Liver (tissue), 9 donors: ENCODE data around the gene CYB5RL. TPM values are rescaled to one million over a fixed set of nuclear protein-coding genes. Genes with fewer than 3 reads are reported as not detected.

ENCODE experiments used
- DNase-seq: peaks from one replicate; pipeline ENCODE4 v3.0.0-alpha.2; 2017; ENCODE audit warnings: low spot score
- H3K27ac ChIP-seq, 2 donors: one replicate each; pipeline ENCODE4 v1.7.0; 2013; ENCODE audit warnings: inconsistent platforms in 2 of 2, low read length in 2 of 2, control low read depth in 1 of 2, low read depth in 1 of 2, mild to moderate bottlenecking in 1 of 2
- H3K27me3 ChIP-seq, 4 donors: one replicate each; pipeline versions ENCODE4 v1.6.1 to v1.7.0; 2013; ENCODE audit warnings: low read length in 3 of 4, inconsistent platforms in 1 of 4, mild to moderate bottlenecking in 1 of 4, moderate library complexity in 1 of 4; ENCODE audit not compliant: control insufficient read depth in 4 of 4, insufficient read depth in 4 of 4
- H3K36me3 ChIP-seq, 4 donors: one replicate each; pipeline versions ENCODE4 v1.6.1 to v1.7.0; 2013; ENCODE audit warnings: low read length in 3 of 4, mild to moderate bottlenecking in 3 of 4, low read depth in 1 of 4, moderate library complexity in 1 of 4; ENCODE audit not compliant: control insufficient read depth in 4 of 4, insufficient read depth in 3 of 4
- H3K4me1 ChIP-seq, 4 donors: one replicate each; pipeline versions ENCODE4 v1.6.1 to v1.7.0; 2013; ENCODE audit warnings: low read length in 3 of 4, mild to moderate bottlenecking in 3 of 4, moderate library complexity in 1 of 4; ENCODE audit not compliant: control insufficient read depth in 4 of 4, insufficient read depth in 4 of 4
- H3K4me3 ChIP-seq, 3 donors: one replicate each; pipeline versions ENCODE4 v1.6.1 to v1.7.0; 2013; ENCODE audit warnings: low read length in 3 of 3, control low read depth in 1 of 3, low read depth in 1 of 3, mild to moderate bottlenecking in 1 of 3
- H3K9ac ChIP-seq, 2 donors: one replicate each; pipeline ENCODE4 v1.7.0; 2013; ENCODE audit warnings: low read length in 2 of 2, mild to moderate bottlenecking in 2 of 2, moderate library complexity in 2 of 2, control low read depth in 1 of 2, low read depth in 1 of 2
- H3K9me3 ChIP-seq, 4 donors: one replicate each; pipeline versions ENCODE4 v1.6.1 to v1.7.0; 2013; ENCODE audit warnings: low read length in 3 of 4; ENCODE audit not compliant: control insufficient read depth in 4 of 4
- ATF3 ChIP-seq: IDR thresholded peaks from 2 replicates; pipeline ENCODE4 v1.6.1; 2016; ENCODE audit warnings: antibody characterized with exemption
- EGR1 ChIP-seq, 2 donors: IDR thresholded peaks; 2 replicates each; pipeline ENCODE4 v1.6.1; 2016 to 2018; ENCODE audit warnings: antibody characterized with exemption in 2 of 2, low read depth in 2 of 2
- FOXA1 ChIP-seq: IDR thresholded peaks from 2 replicates; pipeline ENCODE4 v1.6.1; 2016; ENCODE audit warnings: antibody characterized with exemption
- FOXA2 ChIP-seq: IDR thresholded peaks from 2 replicates; pipeline ENCODE4 v1.6.1; 2016; ENCODE audit warnings: antibody characterized with exemption
- GABPA ChIP-seq, 2 donors: IDR thresholded peaks in 1 of 2; conservative IDR thresholded peaks in 1 of 2; 2 replicates each; pipeline ENCODE4 v1.6.1; 2016; ENCODE audit warnings: antibody characterized with exemption in 2 of 2, mild to moderate bottlenecking in 1 of 2, moderate library complexity in 1 of 2
- HNF4A ChIP-seq, 2 donors: conservative IDR thresholded peaks; 2 replicates each; pipeline ENCODE4 v1.6.1; 2016; ENCODE audit warnings: antibody characterized with exemption in 2 of 2, mild to moderate bottlenecking in 2 of 2
- HNF4G ChIP-seq: IDR thresholded peaks from 2 replicates; pipeline ENCODE4 v1.6.1; 2016; ENCODE audit warnings: antibody characterized with exemption
- JUND ChIP-seq, 2 donors: IDR thresholded peaks; 2 replicates each; pipeline ENCODE4 v1.6.1; 2016; ENCODE audit warnings: antibody characterized with exemption in 2 of 2
- NR2F2 ChIP-seq: IDR thresholded peaks from 2 replicates; pipeline ENCODE4 v1.6.1; 2016; ENCODE audit warnings: antibody characterized with exemption
- RAD21 ChIP-seq, 2 donors: IDR thresholded peaks; 2 replicates each; pipeline ENCODE4 v1.6.1; 2016; ENCODE audit warnings: antibody characterized with exemption in 2 of 2, mild to moderate bottlenecking in 2 of 2
- RXRA ChIP-seq, 2 donors: IDR thresholded peaks; 2 replicates each; pipeline ENCODE4 v1.6.1; 2017 to 2018; ENCODE audit warnings: antibody characterized with exemption in 2 of 2, mild to moderate bottlenecking in 1 of 2
- SP1 ChIP-seq: IDR thresholded peaks from 2 replicates; pipeline ENCODE4 v1.6.1; 2018; ENCODE audit warnings: antibody characterized with exemption, mild to moderate bottlenecking
- TAF1 ChIP-seq: conservative IDR thresholded peaks from 2 replicates; pipeline ENCODE4 v1.6.1; 2016; ENCODE audit warnings: antibody characterized with exemption, mild to moderate bottlenecking
- YY1 ChIP-seq: IDR thresholded peaks from 2 replicates; pipeline ENCODE4 v1.6.1; 2016; ENCODE audit warnings: antibody characterized with exemption, mild to moderate bottlenecking
- WGBS: extraction: QIAGEN DNeasy Blood & Tissue Kit; methylation state at CpG from one replicate; pipeline ENCODE4 v1.1.7; 2013; 5-methylcytosine and 5-hydroxymethylcytosine counted together
- polyA plus RNA-seq, 2 donors: library from polyadenylated mRNA; stranded (reverse) in 1 of 2; unstranded in 1 of 2; fragments of 200-250 nt in 1 of 2; fragments of >200 nt in 1 of 2; fragmentation: Nextera tagmentation in 1 of 2; extraction: Ambion mirVana in 1 of 2; gene quantifications; one replicate each; pipeline versions ENCODE4 v1.2.1 to v1.2.3, GENCODE V29; 2013 to 2015
- total RNA-seq, 2 donors: library from RNA; depleted of rRNA; stranded (reverse); fragments of >200 nt; gene quantifications; one replicate each; pipeline ENCODE4 v1.2.3, GENCODE V29; 2014
- TF ChIP-seq, protein P1 (sequence below): IDR thresholded peaks from 2 replicates; pipeline ENCODE4 v1.6.1; 2016; ENCODE audit warnings: antibody characterized with exemption
- TF ChIP-seq, protein P2 (sequence below): IDR thresholded peaks from 2 replicates; pipeline ENCODE4 v1.6.1; 2016; ENCODE audit warnings: antibody characterized with exemption, mild to moderate bottlenecking
- TF ChIP-seq, protein P3 (sequence below): fragments of 150-350 bp; IDR thresholded peaks from 2 replicates; pipeline ENCODE4 v1.5.1; 2017; ENCODE audit warnings: improper control_type of control experiment, low read depth, low read length; ENCODE audit not compliant: missing input control
- donor health status: healthy.
- donor health status: healthy.
- donor health status: healthy.
- donor health status: healthy.
- donor health status: healthy.

Gene CYB5RL
- total and polyA plus RNA-seq, 4 donors = 1.5 to 4.5 (median 2.5) TPM

GRCh38 chr1:54227891-54228310 lies 28.1 kb upstream of the CYB5RL start (continued):
- TF ChIP-seq, protein P1, sequence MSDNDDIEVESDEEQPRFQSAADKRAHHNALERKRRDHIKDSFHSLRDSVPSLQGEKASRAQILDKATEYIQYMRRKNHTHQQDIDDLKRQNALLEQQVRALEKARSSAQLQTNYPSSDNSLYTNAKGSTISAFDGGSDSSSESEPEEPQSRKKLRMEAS = no peak

- no peak for DNase-seq
- H3K9ac ChIP-seq = no peak overlapping the region
- peaks cover 3 to 5% (median 3%) of the 10 kb centered on the region in 4 donors for H3K36me3 ChIP-seq
- H3K9me3 ChIP-seq = no peaks in the 10 kb centered on the region
- WGBS = 77% methylated on average over 8 of the region's 8 CpGs
- TF ChIP-seq, protein P2, sequence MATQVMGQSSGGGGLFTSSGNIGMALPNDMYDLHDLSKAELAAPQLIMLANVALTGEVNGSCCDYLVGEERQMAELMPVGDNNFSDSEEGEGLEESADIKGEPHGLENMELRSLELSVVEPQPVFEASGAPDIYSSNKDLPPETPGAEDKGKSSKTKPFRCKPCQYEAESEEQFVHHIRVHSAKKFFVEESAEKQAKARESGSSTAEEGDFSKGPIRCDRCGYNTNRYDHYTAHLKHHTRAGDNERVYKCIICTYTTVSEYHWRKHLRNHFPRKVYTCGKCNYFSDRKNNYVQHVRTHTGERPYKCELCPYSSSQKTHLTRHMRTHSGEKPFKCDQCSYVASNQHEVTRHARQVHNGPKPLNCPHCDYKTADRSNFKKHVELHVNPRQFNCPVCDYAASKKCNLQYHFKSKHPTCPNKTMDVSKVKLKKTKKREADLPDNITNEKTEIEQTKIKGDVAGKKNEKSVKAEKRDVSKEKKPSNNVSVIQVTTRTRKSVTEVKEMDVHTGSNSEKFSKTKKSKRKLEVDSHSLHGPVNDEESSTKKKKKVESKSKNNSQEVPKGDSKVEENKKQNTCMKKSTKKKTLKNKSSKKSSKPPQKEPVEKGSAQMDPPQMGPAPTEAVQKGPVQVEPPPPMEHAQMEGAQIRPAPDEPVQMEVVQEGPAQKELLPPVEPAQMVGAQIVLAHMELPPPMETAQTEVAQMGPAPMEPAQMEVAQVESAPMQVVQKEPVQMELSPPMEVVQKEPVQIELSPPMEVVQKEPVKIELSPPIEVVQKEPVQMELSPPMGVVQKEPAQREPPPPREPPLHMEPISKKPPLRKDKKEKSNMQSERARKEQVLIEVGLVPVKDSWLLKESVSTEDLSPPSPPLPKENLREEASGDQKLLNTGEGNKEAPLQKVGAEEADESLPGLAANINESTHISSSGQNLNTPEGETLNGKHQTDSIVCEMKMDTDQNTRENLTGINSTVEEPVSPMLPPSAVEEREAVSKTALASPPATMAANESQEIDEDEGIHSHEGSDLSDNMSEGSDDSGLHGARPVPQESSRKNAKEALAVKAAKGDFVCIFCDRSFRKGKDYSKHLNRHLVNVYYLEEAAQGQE = no peak
- TF ChIP-seq HNF4A (conservative IDR thresholded peaks at IDR 0.05) (no peak), SP1 (no peak), RXRA (IDR thresholded peaks at IDR 0.05) (no peak), HNF4G (no peak), FOXA1 (no peak), FOXA2 (no peak), GABPA (IDR thresholded peaks at IDR 0.05 in 1 of 2, conservative IDR thresholded peaks at IDR 0.05 in 1 of 2) (no peak), ATF3 (no peak), TAF1 (no peak), NR2F2 (no peak), RAD21 (IDR thresholded peaks at IDR 0.05) (no peak), YY1 (no peak), JUND (IDR thresholded peaks at IDR 0.05) (no peak), EGR1 (IDR thresholded peaks at IDR 0.05; ENCODE audit: low read depth in 2 of 2) (no peak)
- TF ChIP-seq, protein P3, sequence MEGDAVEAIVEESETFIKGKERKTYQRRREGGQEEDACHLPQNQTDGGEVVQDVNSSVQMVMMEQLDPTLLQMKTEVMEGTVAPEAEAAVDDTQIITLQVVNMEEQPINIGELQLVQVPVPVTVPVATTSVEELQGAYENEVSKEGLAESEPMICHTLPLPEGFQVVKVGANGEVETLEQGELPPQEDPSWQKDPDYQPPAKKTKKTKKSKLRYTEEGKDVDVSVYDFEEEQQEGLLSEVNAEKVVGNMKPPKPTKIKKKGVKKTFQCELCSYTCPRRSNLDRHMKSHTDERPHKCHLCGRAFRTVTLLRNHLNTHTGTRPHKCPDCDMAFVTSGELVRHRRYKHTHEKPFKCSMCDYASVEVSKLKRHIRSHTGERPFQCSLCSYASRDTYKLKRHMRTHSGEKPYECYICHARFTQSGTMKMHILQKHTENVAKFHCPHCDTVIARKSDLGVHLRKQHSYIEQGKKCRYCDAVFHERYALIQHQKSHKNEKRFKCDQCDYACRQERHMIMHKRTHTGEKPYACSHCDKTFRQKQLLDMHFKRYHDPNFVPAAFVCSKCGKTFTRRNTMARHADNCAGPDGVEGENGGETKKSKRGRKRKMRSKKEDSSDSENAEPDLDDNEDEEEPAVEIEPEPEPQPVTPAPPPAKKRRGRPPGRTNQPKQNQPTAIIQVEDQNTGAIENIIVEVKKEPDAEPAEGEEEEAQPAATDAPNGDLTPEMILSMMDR = no peak
- TF ChIP-seq, protein P1 = no peak
- H3K27me3 ChIP-seq = no peaks in the 10 kb centered on the region
- peaks cover 0 to 1% (median 0%) of the 10 kb centered on the region in 4 donors for H3K4me1 ChIP-seq
- no peak overlapping the region for H3K4me3 ChIP-seq
- no peak overlapping the region for H3K27ac ChIP-seq
Observed at GRCh38 chr1:54227091-54227602, 27.3 kb upstream of the CYB5RL start.
